WTC11 (cell line): ENCODE data around the gene PXN. TPM values are rescaled to one million over a fixed set of nuclear protein-coding genes. Genes with fewer than 3 reads are reported as not detected.

ENCODE experiments used
- ATAC-seq: fragments of 200-7000 bp; cut with Tn5 transposase; 2 replicates; pipeline ENCODE4 v1.10.0; 2021; ENCODE audit warnings: mild to moderate bottlenecking, moderate library complexity
- CTCF ChIA-PET: fragments of 300-600 bp; sonication (Branson Sonifier 250); formaldehyde crosslinking; loops from one replicate; lab custom pipeline; 2021; ENCODE audit warnings: antibody characterized with exemption; lab: Charles Lee
- POLR2A ChIA-PET: fragments of 350-600 bp; sonication (Branson Sonifier 250); formaldehyde crosslinking; loops from one replicate; lab custom pipeline; 2021; ENCODE audit warnings: antibody characterized with exemption; lab: Charles Lee
- DNase-seq: peaks from one replicate; pipeline ENCODE4 v3.0.0; 2021; ENCODE audit warnings: low spot score
- H3K27ac Mint-ChIP-seq: 2 replicates; pipeline ENCODE4 v1.8.0; 2021; ENCODE audit warnings: mixed read lengths
- H3K27me3 Mint-ChIP-seq: 2 replicates; pipeline ENCODE4 v1.8.0; 2021; ENCODE audit warnings: low read depth, mild to moderate bottlenecking, moderate library complexity, mixed read lengths
- H3K36me3 Mint-ChIP-seq: 2 replicates; pipeline ENCODE4 v1.8.0; 2021; ENCODE audit warnings: mixed read lengths
- H3K4me1 Mint-ChIP-seq: 2 replicates; pipeline ENCODE4 v1.8.0; 2022; ENCODE audit warnings: mixed read lengths
- H3K4me3 Mint-ChIP-seq: 2 replicates; pipeline ENCODE4 v1.8.0; 2021; ENCODE audit warnings: mild to moderate bottlenecking, moderate library complexity, mixed read lengths
- H3K9me3 Mint-ChIP-seq: 2 replicates; pipeline ENCODE4 v1.8.0; 2021; ENCODE audit warnings: mixed read lengths
- ESRRA ChIP-seq: sonication (generic); formaldehyde crosslinking; IDR thresholded peaks from 2 replicates; pipeline ENCODE4 v1.8.1; 2022; ENCODE audit warnings: mild to moderate bottlenecking, missing genetic modification reagents, borderline replicate concordance
- FOXK1 ChIP-seq: sonication (generic); formaldehyde crosslinking; IDR thresholded peaks from 2 replicates; pipeline ENCODE4 v1.8.0; 2022; ENCODE audit warnings: mild to moderate bottlenecking, moderate library complexity, missing genetic modification reagents
- IRF2 ChIP-seq: sonication (generic); formaldehyde crosslinking; IDR thresholded peaks from 2 replicates; pipeline ENCODE4 v1.8.0; 2022; ENCODE audit warnings: low read depth, missing genetic modification reagents, borderline replicate concordance
- RELA ChIP-seq: sonication (generic); formaldehyde crosslinking; IDR thresholded peaks from 2 replicates; pipeline ENCODE4 v1.8.1; 2022; ENCODE audit warnings: missing genetic modification reagents, mild to moderate bottlenecking, borderline replicate concordance
- SMAD4 ChIP-seq: sonication (generic); formaldehyde crosslinking; IDR thresholded peaks from 2 replicates; pipeline ENCODE4 v1.8.0; 2022; ENCODE audit warnings: mild to moderate bottlenecking, missing genetic modification reagents
- ZNF232 ChIP-seq: sonication (generic); formaldehyde crosslinking; IDR thresholded peaks from 2 replicates; pipeline ENCODE4 v1.8.0; 2022; ENCODE audit warnings: mild to moderate bottlenecking, missing genetic modification reagents
- ZNF263 ChIP-seq: sonication (generic); formaldehyde crosslinking; IDR thresholded peaks from 2 replicates; pipeline ENCODE4 v1.8.1; 2022; ENCODE audit warnings: low read depth, mild to moderate bottlenecking, moderate library complexity, missing genetic modification reagents
- ZNF416 ChIP-seq: fragments of 250-450 bp; sonication (Bioruptor Pico); IDR thresholded peaks from 2 replicates; pipeline ENCODE4 v1.9.0; 2021; ENCODE audit warnings: mild to moderate bottlenecking, inconsistent platforms
- total RNA-seq: library from RNA; stranded (reverse); gene quantifications from 3 replicates; pipeline ENCODE4 v1.2.3, GENCODE V29; 2021
- TF ChIP-seq, protein P1 (sequence below): fragments of 250-450 bp; sonication (Bioruptor Pico); IDR thresholded peaks from 2 replicates; pipeline ENCODE4 v1.9.0; 2021; ENCODE audit warnings: mild to moderate bottlenecking, borderline replicate concordance
- TF ChIP-seq, protein P2 (sequence below): sonication (generic); formaldehyde crosslinking; IDR thresholded peaks from 2 replicates; pipeline ENCODE4 v1.8.0; 2023; ENCODE audit warnings: missing genetic modification reagents, mild to moderate bottlenecking, borderline replicate concordance
- TF ChIP-seq, protein P3 (sequence below): sonication (generic); formaldehyde crosslinking; IDR thresholded peaks from 2 replicates; pipeline ENCODE4 v1.8.0; 2023; ENCODE audit warnings: mild to moderate bottlenecking, missing genetic modification reagents
- TF ChIP-seq, protein P4 (sequence below): sonication (generic); formaldehyde crosslinking; IDR thresholded peaks from 2 replicates; pipeline ENCODE4 v1.8.1; 2022; ENCODE audit warnings: missing genetic modification reagents, borderline replicate concordance
- TF ChIP-seq, protein P5 (sequence below): sonication (generic); formaldehyde crosslinking; IDR thresholded peaks from 2 replicates; pipeline ENCODE4 v1.8.0; 2022; ENCODE audit warnings: mild to moderate bottlenecking, missing genetic modification reagents
- TF ChIP-seq, protein P6 (sequence below): sonication (generic); formaldehyde crosslinking; IDR thresholded peaks from 2 replicates; pipeline ENCODE4 v1.8.1; 2023; ENCODE audit warnings: mild to moderate bottlenecking, missing genetic modification reagents, moderate library complexity

PXN gene
- total RNA-seq, 1 experiment from 2014 or later: 132 TPM

DNA sequence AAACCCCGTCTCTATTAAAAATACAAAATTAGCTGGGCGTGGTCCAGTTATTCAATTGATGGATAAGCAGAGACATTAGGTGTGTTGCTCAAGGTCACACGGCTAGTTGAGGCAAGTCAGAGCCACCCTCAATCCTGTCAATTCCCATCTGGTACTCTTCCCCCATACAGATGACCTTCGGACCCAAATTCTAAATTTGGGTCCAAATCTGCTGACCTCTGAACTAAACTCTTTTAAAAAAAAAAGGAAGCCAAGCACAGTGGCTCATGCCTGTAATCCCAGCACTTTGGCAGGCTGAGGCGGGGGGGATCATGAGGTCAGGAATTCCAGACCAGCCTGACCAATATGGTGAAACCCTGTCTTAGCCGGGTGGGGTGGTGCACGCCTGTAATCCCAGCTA, 94.9 kb downstream of the PXN start (continued):
- TF ChIP-seq, protein P1, sequence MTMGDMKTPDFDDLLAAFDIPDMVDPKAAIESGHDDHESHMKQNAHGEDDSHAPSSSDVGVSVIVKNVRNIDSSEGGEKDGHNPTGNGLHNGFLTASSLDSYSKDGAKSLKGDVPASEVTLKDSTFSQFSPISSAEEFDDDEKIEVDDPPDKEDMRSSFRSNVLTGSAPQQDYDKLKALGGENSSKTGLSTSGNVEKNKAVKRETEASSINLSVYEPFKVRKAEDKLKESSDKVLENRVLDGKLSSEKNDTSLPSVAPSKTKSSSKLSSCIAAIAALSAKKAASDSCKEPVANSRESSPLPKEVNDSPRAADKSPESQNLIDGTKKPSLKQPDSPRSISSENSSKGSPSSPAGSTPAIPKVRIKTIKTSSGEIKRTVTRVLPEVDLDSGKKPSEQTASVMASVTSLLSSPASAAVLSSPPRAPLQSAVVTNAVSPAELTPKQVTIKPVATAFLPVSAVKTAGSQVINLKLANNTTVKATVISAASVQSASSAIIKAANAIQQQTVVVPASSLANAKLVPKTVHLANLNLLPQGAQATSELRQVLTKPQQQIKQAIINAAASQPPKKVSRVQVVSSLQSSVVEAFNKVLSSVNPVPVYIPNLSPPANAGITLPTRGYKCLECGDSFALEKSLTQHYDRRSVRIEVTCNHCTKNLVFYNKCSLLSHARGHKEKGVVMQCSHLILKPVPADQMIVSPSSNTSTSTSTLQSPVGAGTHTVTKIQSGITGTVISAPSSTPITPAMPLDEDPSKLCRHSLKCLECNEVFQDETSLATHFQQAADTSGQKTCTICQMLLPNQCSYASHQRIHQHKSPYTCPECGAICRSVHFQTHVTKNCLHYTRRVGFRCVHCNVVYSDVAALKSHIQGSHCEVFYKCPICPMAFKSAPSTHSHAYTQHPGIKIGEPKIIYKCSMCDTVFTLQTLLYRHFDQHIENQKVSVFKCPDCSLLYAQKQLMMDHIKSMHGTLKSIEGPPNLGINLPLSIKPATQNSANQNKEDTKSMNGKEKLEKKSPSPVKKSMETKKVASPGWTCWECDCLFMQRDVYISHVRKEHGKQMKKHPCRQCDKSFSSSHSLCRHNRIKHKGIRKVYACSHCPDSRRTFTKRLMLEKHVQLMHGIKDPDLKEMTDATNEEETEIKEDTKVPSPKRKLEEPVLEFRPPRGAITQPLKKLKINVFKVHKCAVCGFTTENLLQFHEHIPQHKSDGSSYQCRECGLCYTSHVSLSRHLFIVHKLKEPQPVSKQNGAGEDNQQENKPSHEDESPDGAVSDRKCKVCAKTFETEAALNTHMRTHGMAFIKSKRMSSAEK (CRISPR knock-in tag): no peak
- TF ChIP-seq ZNF263 (CRISPR knock-in tag): no peak
- TF ChIP-seq FOXK1: no peak
- TF ChIP-seq, protein P2, sequence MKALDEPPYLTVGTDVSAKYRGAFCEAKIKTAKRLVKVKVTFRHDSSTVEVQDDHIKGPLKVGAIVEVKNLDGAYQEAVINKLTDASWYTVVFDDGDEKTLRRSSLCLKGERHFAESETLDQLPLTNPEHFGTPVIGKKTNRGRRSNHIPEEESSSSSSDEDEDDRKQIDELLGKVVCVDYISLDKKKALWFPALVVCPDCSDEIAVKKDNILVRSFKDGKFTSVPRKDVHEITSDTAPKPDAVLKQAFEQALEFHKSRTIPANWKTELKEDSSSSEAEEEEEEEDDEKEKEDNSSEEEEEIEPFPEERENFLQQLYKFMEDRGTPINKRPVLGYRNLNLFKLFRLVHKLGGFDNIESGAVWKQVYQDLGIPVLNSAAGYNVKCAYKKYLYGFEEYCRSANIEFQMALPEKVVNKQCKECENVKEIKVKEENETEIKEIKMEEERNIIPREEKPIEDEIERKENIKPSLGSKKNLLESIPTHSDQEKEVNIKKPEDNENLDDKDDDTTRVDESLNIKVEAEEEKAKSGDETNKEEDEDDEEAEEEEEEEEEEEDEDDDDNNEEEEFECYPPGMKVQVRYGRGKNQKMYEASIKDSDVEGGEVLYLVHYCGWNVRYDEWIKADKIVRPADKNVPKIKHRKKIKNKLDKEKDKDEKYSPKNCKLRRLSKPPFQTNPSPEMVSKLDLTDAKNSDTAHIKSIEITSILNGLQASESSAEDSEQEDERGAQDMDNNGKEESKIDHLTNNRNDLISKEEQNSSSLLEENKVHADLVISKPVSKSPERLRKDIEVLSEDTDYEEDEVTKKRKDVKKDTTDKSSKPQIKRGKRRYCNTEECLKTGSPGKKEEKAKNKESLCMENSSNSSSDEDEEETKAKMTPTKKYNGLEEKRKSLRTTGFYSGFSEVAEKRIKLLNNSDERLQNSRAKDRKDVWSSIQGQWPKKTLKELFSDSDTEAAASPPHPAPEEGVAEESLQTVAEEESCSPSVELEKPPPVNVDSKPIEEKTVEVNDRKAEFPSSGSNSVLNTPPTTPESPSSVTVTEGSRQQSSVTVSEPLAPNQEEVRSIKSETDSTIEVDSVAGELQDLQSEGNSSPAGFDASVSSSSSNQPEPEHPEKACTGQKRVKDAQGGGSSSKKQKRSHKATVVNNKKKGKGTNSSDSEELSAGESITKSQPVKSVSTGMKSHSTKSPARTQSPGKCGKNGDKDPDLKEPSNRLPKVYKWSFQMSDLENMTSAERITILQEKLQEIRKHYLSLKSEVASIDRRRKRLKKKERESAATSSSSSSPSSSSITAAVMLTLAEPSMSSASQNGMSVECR (CRISPR knock-in tag): no peak
- no peak for TF ChIP-seq SMAD4 (CRISPR knock-in tag)
- no peak for TF ChIP-seq ZNF416
- TF ChIP-seq, protein P3, sequence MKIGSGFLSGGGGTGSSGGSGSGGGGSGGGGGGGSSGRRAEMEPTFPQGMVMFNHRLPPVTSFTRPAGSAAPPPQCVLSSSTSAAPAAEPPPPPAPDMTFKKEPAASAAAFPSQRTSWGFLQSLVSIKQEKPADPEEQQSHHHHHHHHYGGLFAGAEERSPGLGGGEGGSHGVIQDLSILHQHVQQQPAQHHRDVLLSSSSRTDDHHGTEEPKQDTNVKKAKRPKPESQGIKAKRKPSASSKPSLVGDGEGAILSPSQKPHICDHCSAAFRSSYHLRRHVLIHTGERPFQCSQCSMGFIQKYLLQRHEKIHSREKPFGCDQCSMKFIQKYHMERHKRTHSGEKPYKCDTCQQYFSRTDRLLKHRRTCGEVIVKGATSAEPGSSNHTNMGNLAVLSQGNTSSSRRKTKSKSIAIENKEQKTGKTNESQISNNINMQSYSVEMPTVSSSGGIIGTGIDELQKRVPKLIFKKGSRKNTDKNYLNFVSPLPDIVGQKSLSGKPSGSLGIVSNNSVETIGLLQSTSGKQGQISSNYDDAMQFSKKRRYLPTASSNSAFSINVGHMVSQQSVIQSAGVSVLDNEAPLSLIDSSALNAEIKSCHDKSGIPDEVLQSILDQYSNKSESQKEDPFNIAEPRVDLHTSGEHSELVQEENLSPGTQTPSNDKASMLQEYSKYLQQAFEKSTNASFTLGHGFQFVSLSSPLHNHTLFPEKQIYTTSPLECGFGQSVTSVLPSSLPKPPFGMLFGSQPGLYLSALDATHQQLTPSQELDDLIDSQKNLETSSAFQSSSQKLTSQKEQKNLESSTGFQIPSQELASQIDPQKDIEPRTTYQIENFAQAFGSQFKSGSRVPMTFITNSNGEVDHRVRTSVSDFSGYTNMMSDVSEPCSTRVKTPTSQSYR: no peak
- TF ChIP-seq, protein P4, sequence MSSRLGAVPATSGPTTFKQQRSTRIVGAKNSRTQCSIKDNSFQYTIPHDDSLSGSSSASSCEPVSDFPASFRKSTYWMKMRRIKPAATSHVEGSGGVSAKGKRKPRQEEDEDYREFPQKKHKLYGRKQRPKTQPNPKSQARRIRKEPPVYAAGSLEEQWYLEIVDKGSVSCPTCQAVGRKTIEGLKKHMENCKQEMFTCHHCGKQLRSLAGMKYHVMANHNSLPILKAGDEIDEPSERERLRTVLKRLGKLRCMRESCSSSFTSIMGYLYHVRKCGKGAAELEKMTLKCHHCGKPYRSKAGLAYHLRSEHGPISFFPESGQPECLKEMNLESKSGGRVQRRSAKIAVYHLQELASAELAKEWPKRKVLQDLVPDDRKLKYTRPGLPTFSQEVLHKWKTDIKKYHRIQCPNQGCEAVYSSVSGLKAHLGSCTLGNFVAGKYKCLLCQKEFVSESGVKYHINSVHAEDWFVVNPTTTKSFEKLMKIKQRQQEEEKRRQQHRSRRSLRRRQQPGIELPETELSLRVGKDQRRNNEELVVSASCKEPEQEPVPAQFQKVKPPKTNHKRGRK (CRISPR knock-in tag): no peak
- TF ChIP-seq ZNF232 (CRISPR knock-in tag): no peak
- TF ChIP-seq RELA (CRISPR knock-in tag): no peak

DNA sequence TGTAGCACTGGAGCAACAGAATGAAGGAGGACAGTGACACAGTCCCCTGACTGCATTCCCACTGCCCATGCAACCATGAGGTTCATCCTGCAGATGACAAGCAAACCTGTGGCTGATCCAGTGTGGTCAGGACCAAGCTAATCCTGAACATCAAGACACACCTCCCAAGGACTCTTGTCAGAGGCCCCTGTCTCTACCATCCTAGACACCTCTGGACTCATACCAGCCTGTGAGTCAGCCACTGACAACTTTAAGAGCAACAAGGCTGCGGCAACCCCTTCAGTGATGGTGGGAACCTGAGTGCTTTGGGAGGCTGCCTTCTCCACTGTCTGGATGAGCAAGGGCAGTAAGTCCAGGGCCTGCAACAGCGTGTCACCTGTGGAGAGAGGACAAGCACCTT, 95.6 kb downstream of the PXN start:
- H3K4me3 Mint-ChIP-seq: no peak overlapping the region
- ChIA-PET CTCF (no interaction called here), POLR2A (no interaction called here)
- H3K27me3 Mint-ChIP-seq: no peaks in the 10 kb centered on the region
- no peaks in the 10 kb centered on the region for H3K9me3 Mint-ChIP-seq
- no peak overlapping the region; the same call in 1 of the 2 replicates for H3K27ac Mint-ChIP-seq
- peaks cover 62% of the 10 kb centered on the region for H3K36me3 Mint-ChIP-seq
- ATAC-seq (no peak), DNase-seq (no peak)
- H3K4me1 Mint-ChIP-seq: no peaks in the 10 kb centered on the region
- TF ChIP-seq, protein P5, sequence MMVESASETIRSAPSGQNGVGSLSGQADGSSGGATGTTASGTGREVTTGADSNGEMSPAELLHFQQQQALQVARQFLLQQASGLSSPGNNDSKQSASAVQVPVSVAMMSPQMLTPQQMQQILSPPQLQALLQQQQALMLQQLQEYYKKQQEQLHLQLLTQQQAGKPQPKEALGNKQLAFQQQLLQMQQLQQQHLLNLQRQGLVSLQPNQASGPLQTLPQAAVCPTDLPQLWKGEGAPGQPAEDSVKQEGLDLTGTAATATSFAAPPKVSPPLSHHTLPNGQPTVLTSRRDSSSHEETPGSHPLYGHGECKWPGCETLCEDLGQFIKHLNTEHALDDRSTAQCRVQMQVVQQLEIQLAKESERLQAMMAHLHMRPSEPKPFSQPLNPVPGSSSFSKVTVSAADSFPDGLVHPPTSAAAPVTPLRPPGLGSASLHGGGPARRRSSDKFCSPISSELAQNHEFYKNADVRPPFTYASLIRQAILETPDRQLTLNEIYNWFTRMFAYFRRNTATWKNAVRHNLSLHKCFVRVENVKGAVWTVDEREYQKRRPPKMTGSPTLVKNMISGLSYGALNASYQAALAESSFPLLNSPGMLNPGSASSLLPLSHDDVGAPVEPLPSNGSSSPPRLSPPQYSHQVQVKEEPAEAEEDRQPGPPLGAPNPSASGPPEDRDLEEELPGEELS (CRISPR knock-in tag): no peak
- no peak for TF ChIP-seq IRF2 (CRISPR knock-in tag)
- TF ChIP-seq, protein P1 (CRISPR knock-in tag): no peak
- TF ChIP-seq, protein P6, sequence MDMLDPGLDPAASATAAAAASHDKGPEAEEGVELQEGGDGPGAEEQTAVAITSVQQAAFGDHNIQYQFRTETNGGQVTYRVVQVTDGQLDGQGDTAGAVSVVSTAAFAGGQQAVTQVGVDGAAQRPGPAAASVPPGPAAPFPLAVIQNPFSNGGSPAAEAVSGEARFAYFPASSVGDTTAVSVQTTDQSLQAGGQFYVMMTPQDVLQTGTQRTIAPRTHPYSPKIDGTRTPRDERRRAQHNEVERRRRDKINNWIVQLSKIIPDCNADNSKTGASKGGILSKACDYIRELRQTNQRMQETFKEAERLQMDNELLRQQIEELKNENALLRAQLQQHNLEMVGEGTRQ (CRISPR knock-in tag): no peak
- TF ChIP-seq ZNF263 (CRISPR knock-in tag): no peak
- TF ChIP-seq ESRRA (CRISPR knock-in tag): no peak
